ENCODE data around the gene SPRED2.

Gene SPRED2

GRCh38 chr2:65432227-65433190 is at the start of gene SPRED2:
TSS of gene SPRED2 (minus strand) at chr2:65432599. CDS start at chr2:65431987, 612 bp downstream.
- TF ChIP-seq GATA1 (IDR thresholded peaks at IDR 0.05; ENCODE audit: low read depth, low read length) = no peak
- peak; percentile 67 for TF ChIP-seq POLR2A (IDR thresholded peaks at IDR 0.05; ENCODE audit: low read length)
- peak; percentile 95 for DNase-seq

GRCh38 chr2:65481961-65482360 is 49.6 kb upstream of the SPRED2 start:
- DNase-seq = no peak
- TF ChIP-seq POLR2A (IDR thresholded peaks at IDR 0.05; ENCODE audit: low read length) = no peak
- no peak for TF ChIP-seq GATA1 (IDR thresholded peaks at IDR 0.05; ENCODE audit: low read depth, low read length)

- TF ChIP-seq GATA1 (IDR thresholded peaks at IDR 0.05; ENCODE audit: low read depth, low read length) (no peak), POLR2A (IDR thresholded peaks at IDR 0.05; ENCODE audit: low read length) (no peak)
- DNase-seq = no peak
Measured at GRCh38 chr2:65479524-65479923, 47.1 kb upstream of the SPRED2 start.

GRCh38 chr2:65478498-65479135 is 46.2 kb upstream of the SPRED2 start:
- no peak for DNase-seq
- TF ChIP-seq GATA1 (IDR thresholded peaks at IDR 0.05; ENCODE audit: low read depth, low read length) (no peak), POLR2A (IDR thresholded peaks at IDR 0.05; ENCODE audit: low read length) (no peak)

- TF ChIP-seq POLR2A (IDR thresholded peaks at IDR 0.05; ENCODE audit: low read length) (no peak), GATA1 (IDR thresholded peaks at IDR 0.05; ENCODE audit: low read depth, low read length) (no peak)
- no peak for DNase-seq
Measured at GRCh38 chr2:65477590-65477989, 45.2 kb upstream of the SPRED2 start.

- no peak for DNase-seq
Measured at GRCh38 chr2:65476778-65477177, 44.4 kb upstream of the SPRED2 start.

GRCh38 chr2:65475000-65475399 is 42.6 kb upstream of the SPRED2 start:
- TF ChIP-seq GATA1 (IDR thresholded peaks at IDR 0.05; ENCODE audit: low read depth, low read length) = no peak
- no peak for TF ChIP-seq POLR2A (IDR thresholded peaks at IDR 0.05; ENCODE audit: low read length)
- DNase-seq = no peak

More at GRCh38 chr2:65476778-65477177, 44.4 kb upstream of the SPRED2 start:
- TF ChIP-seq GATA1 (IDR thresholded peaks at IDR 0.05; ENCODE audit: low read depth, low read length) (no peak), POLR2A (IDR thresholded peaks at IDR 0.05; ENCODE audit: low read length) (no peak)

- no peak for DNase-seq
- TF ChIP-seq POLR2A (IDR thresholded peaks at IDR 0.05; ENCODE audit: low read length) (no peak), GATA1 (IDR thresholded peaks at IDR 0.05; ENCODE audit: low read depth, low read length) (no peak)
Measured at GRCh38 chr2:65473045-65473444, 40.6 kb upstream of the SPRED2 start.

- DNase-seq = no peak
- TF ChIP-seq GATA1 (IDR thresholded peaks at IDR 0.05; ENCODE audit: low read depth, low read length) = no peak
- TF ChIP-seq POLR2A (IDR thresholded peaks at IDR 0.05; ENCODE audit: low read length) = no peak
Measured at GRCh38 chr2:65471409-65471808, 39.0 kb upstream of the SPRED2 start.

- TF ChIP-seq POLR2A (IDR thresholded peaks at IDR 0.05; ENCODE audit: low read length) = no peak
- TF ChIP-seq GATA1 (IDR thresholded peaks at IDR 0.05; ENCODE audit: low read depth, low read length) = no peak
- no peak for DNase-seq
Measured at GRCh38 chr2:65466551-65466950, 34.2 kb upstream of the SPRED2 start.

GRCh38 chr2:65465857-65466256 is 33.5 kb upstream of the SPRED2 start:
- no peak for DNase-seq
- no peak for TF ChIP-seq GATA1 (IDR thresholded peaks at IDR 0.05; ENCODE audit: low read depth, low read length)
- no peak for TF ChIP-seq POLR2A (IDR thresholded peaks at IDR 0.05; ENCODE audit: low read length)

GRCh38 chr2:65465124-65465523 is 32.7 kb upstream of the SPRED2 start:
- TF ChIP-seq POLR2A (IDR thresholded peaks at IDR 0.05; ENCODE audit: low read length) (no peak), GATA1 (IDR thresholded peaks at IDR 0.05; ENCODE audit: low read depth, low read length) (no peak)
- no peak for DNase-seq

- no peak for DNase-seq
- TF ChIP-seq POLR2A (IDR thresholded peaks at IDR 0.05; ENCODE audit: low read length) (no peak), GATA1 (IDR thresholded peaks at IDR 0.05; ENCODE audit: low read depth, low read length) (no peak)
Measured at GRCh38 chr2:65464604-65465003, 32.2 kb upstream of the SPRED2 start.

- DNase-seq = no peak
- TF ChIP-seq POLR2A (IDR thresholded peaks at IDR 0.05; ENCODE audit: low read length) (no peak), GATA1 (IDR thresholded peaks at IDR 0.05; ENCODE audit: low read depth, low read length) (no peak)
Measured at GRCh38 chr2:65458999-65459398, 26.6 kb upstream of the SPRED2 start.
